K562 (cell line): ENCODE results near the gene ACKR2. TPM values are rescaled to one million over a fixed set of nuclear protein-coding genes. Genes with fewer than 3 reads are reported as not detected.
A peak's percentile ranks its signal among the peaks of the same experiment; 100 is the strongest.

Experiments
- BMI1 ChIP-seq: fragments of 150-350 bp; IDR thresholded peaks from 2 replicates; pipeline ENCODE4 v1.6.1; 2014; ENCODE audit warnings: low read length
- FUS ChIP-seq: fragments of 200-400 bp; formaldehyde crosslinking; optimal IDR thresholded peaks from 2 replicates; pipeline ENCODE3; 2017; ENCODE audit warnings: low read depth, low read length
- HSF4 ChIP-seq: fragments of 250-450 bp; sonication (Bioruptor Pico); IDR thresholded peaks from 2 replicates; pipeline ENCODE4 v2.1.2; 2022; ENCODE audit warnings: mild to moderate bottlenecking, moderate library complexity, borderline replicate concordance
- LEF1 ChIP-seq: fragments of 450-650 bp; IDR thresholded peaks from 2 replicates; pipeline ENCODE4 v1.6.1; 2016; ENCODE audit warnings: mild to moderate bottlenecking
- MTF1 ChIP-seq: fragments of 250-450 bp; sonication (Bioruptor Pico); IDR thresholded peaks from 2 replicates; pipeline ENCODE4 v1.9.0; 2021; ENCODE audit warnings: moderate library complexity, mild to moderate bottlenecking, inconsistent platforms, borderline replicate concordance
- MYNN ChIP-seq, 2 experiments: sonication (generic); formaldehyde crosslinking in 1 of 2; IDR thresholded peaks; 2 replicates each; pipeline versions ENCODE4 v1.5.0 to v1.6.1; 2016 to 2020; ENCODE audit warnings: antibody characterized with exemption in 1 of 2, missing genetic modification reagents in 1 of 2
- NFIC ChIP-seq: fragments of 450-650 bp; IDR thresholded peaks from 2 replicates; pipeline ENCODE4 v1.6.1; 2017; ENCODE audit warnings: mild to moderate bottlenecking, inconsistent platforms
- OTX1 ChIP-seq: fragments of 450-650 bp; formaldehyde crosslinking; IDR thresholded peaks from 2 replicates; pipeline ENCODE4 v1.4.0; 2022; ENCODE audit warnings: mild to moderate bottlenecking
- PML ChIP-seq: IDR thresholded peaks from 2 replicates; pipeline ENCODE4 v1.6.1; 2012; ENCODE audit warnings: low read length, inconsistent platforms
- SMARCA5 ChIP-seq: fragments of 450-650 bp; IDR thresholded peaks from 2 replicates; pipeline ENCODE4 v1.6.1; 2016
- ZFX ChIP-seq: sonication (generic); formaldehyde crosslinking; IDR thresholded peaks from 2 replicates; pipeline ENCODE4 v1.8.0; 2022; ENCODE audit warnings: mild to moderate bottlenecking, missing genetic modification reagents, moderate library complexity
- ZNF551 ChIP-seq: fragments of 250-450 bp; sonication (Bioruptor Pico); IDR thresholded peaks from 2 replicates; pipeline ENCODE4 v1.5.0; 2021; ENCODE audit warnings: mild to moderate bottlenecking, moderate library complexity
- polyA plus RNA-seq, 8 experiments: library from polyadenylated mRNA; depleted of rRNA in 4 of 8; stranded (reverse) in 5 of 8; unstranded in 3 of 8; fragments of >200 nt; fragmentation: Nextera tagmentation in 2 of 8; fragmentation: Illumina TruSeq in 1 of 8; extraction: Ambion mirVana in 2 of 8; extraction: Trizol in 1 of 8; gene quantifications; 2 replicates each; pipeline versions ENCODE4 v1.2.1 to v1.2.3, GENCODE V29; 2011 to 2014; ENCODE audit warnings: inconsistent platforms in 1 of 8, missing spikeins in 1 of 8
- total RNA-seq, 7 experiments: library from RNA; depleted of rRNA in 6 of 7; stranded (reverse); fragments of >200 nt in 6 of 7; fragmentation: Illumina TruSeq in 2 of 7; extraction: Trizol in 2 of 7; gene quantifications; 2 replicates each; pipeline versions ENCODE4 v1.2.1 to v1.2.3, GENCODE V29; 2011 to 2021; ENCODE audit warnings: low replicate concordance in 1 of 7
- TF ChIP-seq, protein P1 (sequence below): fragments of 450-650 bp; formaldehyde crosslinking; IDR thresholded peaks from 2 replicates; pipeline ENCODE4 v1.4.0; 2020; ENCODE audit warnings: mild to moderate bottlenecking, moderate library complexity
- TF ChIP-seq, protein P2 (sequence below): sonication (generic); formaldehyde crosslinking; IDR thresholded peaks from 2 replicates; pipeline ENCODE4 v1.8.0; 2023; ENCODE audit warnings: mild to moderate bottlenecking, missing genetic modification reagents
- TF ChIP-seq, protein P3 (sequence below): IDR thresholded peaks from 3 replicates; pipeline ENCODE4 v1.6.1; 2011; ENCODE audit warnings: borderline replicate concordance, mild to moderate bottlenecking; ENCODE audit not compliant: insufficient read length, insufficient read depth
- TF ChIP-seq, protein P4 (sequence below), 2 experiments: IDR thresholded peaks; 2 replicates each; pipeline ENCODE4 v1.6.1; 2011; ENCODE audit warnings: borderline replicate concordance in 1 of 2, control low read depth in 1 of 2, low read depth in 1 of 2, low read length in 1 of 2, mild to moderate bottlenecking in 1 of 2, mixed read lengths in 1 of 2, moderate library complexity in 1 of 2; ENCODE audit not compliant: insufficient read depth in 1 of 2, insufficient read length in 1 of 2, poor library complexity in 1 of 2, severe bottlenecking in 1 of 2; ENCODE audit errors: extremely low read depth in 1 of 2
- TF ChIP-seq, protein P5 (sequence below), 2 experiments: fragments of 450-650 bp; IDR thresholded peaks; 2 replicates each; pipeline ENCODE4 v1.6.1; 2016

The ACKR2 gene
- total and polyA plus RNA-seq, 9 of the 15 experiments (the other 6 are each of a cell fraction or from before 2014, with no cell fraction given), result 0.03 to 0.69 (median 0.25) TPM; not detected in 1

DNA sequence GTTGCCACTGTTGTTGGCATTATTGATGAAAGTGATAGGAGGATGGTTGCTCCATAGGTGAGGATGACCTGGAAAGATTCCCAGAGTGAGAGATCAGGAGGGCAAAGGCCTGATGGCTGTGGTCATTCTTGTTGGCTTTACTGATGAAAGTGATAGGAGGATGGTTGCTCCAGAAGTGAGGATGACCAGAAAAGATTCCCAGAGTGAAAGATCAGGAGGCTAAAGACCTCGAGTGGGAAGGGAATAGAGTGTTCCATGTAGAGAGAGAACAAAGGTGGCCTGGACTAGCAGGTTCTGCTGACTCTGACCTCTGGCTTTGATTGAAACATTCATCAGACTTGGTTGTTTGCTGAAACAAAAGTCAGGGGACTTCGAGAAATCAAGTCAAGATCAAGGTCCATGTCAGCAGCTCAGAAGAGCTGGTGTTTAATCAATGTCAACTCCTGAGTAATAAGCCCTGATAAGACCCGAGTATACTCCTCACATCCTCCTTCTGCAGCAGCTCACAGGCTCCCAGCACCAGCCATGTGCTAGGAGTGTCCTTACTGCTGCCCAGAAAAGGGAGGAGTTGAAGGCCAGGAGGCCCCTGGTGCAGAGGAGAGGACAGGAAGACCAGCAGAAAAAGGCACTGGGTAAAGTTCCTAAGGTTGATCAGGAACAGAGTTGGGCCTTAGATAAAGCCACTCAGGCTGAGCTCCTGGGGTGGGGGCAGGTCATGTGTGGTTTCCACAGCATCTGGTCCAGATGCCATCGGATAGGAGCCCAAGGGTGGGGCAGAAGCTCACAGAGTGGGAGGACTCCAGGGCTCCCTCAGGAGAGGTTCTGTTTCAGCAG, 46.5 kb downstream of the ACKR2 start (continued):
- TF ChIP-seq, protein P1, sequence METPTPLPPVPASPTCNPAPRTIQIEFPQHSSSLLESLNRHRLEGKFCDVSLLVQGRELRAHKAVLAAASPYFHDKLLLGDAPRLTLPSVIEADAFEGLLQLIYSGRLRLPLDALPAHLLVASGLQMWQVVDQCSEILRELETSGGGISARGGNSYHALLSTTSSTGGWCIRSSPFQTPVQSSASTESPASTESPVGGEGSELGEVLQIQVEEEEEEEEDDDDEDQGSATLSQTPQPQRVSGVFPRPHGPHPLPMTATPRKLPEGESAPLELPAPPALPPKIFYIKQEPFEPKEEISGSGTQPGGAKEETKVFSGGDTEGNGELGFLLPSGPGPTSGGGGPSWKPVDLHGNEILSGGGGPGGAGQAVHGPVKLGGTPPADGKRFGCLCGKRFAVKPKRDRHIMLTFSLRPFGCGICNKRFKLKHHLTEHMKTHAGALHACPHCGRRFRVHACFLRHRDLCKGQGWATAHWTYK (CRISPR knock-in tag), result peak; percentile 57; the same call in 1 of the 2 replicates
- no peak for TF ChIP-seq PML
- TF ChIP-seq, protein P2, sequence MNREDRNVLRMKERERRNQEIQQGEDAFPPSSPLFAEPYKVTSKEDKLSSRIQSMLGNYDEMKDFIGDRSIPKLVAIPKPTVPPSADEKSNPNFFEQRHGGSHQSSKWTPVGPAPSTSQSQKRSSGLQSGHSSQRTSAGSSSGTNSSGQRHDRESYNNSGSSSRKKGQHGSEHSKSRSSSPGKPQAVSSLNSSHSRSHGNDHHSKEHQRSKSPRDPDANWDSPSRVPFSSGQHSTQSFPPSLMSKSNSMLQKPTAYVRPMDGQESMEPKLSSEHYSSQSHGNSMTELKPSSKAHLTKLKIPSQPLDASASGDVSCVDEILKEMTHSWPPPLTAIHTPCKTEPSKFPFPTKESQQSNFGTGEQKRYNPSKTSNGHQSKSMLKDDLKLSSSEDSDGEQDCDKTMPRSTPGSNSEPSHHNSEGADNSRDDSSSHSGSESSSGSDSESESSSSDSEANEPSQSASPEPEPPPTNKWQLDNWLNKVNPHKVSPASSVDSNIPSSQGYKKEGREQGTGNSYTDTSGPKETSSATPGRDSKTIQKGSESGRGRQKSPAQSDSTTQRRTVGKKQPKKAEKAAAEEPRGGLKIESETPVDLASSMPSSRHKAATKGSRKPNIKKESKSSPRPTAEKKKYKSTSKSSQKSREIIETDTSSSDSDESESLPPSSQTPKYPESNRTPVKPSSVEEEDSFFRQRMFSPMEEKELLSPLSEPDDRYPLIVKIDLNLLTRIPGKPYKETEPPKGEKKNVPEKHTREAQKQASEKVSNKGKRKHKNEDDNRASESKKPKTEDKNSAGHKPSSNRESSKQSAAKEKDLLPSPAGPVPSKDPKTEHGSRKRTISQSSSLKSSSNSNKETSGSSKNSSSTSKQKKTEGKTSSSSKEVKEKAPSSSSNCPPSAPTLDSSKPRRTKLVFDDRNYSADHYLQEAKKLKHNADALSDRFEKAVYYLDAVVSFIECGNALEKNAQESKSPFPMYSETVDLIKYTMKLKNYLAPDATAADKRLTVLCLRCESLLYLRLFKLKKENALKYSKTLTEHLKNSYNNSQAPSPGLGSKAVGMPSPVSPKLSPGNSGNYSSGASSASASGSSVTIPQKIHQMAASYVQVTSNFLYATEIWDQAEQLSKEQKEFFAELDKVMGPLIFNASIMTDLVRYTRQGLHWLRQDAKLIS (CRISPR knock-in tag), result no peak
- no peak for TF ChIP-seq HSF4 (CRISPR knock-in tag)
- TF ChIP-seq BMI1, result no peak
- TF ChIP-seq LEF1, result no peak
- TF ChIP-seq, protein P3, sequence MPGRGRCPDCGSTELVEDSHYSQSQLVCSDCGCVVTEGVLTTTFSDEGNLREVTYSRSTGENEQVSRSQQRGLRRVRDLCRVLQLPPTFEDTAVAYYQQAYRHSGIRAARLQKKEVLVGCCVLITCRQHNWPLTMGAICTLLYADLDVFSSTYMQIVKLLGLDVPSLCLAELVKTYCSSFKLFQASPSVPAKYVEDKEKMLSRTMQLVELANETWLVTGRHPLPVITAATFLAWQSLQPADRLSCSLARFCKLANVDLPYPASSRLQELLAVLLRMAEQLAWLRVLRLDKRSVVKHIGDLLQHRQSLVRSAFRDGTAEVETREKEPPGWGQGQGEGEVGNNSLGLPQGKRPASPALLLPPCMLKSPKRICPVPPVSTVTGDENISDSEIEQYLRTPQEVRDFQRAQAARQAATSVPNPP, result no peak
- TF ChIP-seq NFIC, result no peak; the same call in 1 of the 2 replicates
- TF ChIP-seq, protein P4, sequence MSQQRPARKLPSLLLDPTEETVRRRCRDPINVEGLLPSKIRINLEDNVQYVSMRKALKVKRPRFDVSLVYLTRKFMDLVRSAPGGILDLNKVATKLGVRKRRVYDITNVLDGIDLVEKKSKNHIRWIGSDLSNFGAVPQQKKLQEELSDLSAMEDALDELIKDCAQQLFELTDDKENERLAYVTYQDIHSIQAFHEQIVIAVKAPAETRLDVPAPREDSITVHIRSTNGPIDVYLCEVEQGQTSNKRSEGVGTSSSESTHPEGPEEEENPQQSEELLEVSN (IDR thresholded peaks at IDR 0.05; ENCODE audit: borderline replicate concordance in 1 of 2, extremely low read depth in 1 of 2, insufficient read depth in 1 of 2, insufficient read length in 1 of 2, low read depth in 1 of 2, low read length in 1 of 2, poor library complexity in 1 of 2, severe bottlenecking in 1 of 2), result peak in 1 of 2 experiments; percentile 19
- TF ChIP-seq MTF1, result no peak
- TF ChIP-seq MYNN (IDR thresholded peaks at IDR 0.05), result 0 out of 2 replicates have a peak, but pooled peaks have one; percentile 30
- TF ChIP-seq MYNN (CRISPR knock-in tag; IDR thresholded peaks at IDR 0.05), result no peak
- TF ChIP-seq FUS, result no peak
- no peak for TF ChIP-seq ZFX (CRISPR knock-in tag)
- TF ChIP-seq SMARCA5, result no peak
- TF ChIP-seq, protein P5, sequence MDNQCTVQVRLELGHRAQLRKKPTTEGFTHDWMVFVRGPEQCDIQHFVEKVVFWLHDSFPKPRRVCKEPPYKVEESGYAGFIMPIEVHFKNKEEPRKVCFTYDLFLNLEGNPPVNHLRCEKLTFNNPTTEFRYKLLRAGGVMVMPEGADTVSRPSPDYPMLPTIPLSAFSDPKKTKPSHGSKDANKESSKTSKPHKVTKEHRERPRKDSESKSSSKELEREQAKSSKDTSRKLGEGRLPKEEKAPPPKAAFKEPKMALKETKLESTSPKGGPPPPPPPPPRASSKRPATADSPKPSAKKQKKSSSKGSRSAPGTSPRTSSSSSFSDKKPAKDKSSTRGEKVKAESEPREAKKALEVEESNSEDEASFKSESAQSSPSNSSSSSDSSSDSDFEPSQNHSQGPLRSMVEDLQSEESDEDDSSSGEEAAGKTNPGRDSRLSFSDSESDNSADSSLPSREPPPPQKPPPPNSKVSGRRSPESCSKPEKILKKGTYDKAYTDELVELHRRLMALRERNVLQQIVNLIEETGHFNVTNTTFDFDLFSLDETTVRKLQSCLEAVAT (IDR thresholded peaks at IDR 0.05), result no peak
- no peak for TF ChIP-seq OTX1
- TF ChIP-seq ZNF551 (CRISPR knock-in tag), result no peak
